H9 (cell line): ENCODE data around the gene ZNF451. TPM values are rescaled to one million over a fixed set of nuclear protein-coding genes. Genes with fewer than 3 reads are reported as not detected.

Source experiments
- DNase-seq: peaks from one replicate; pipeline ENCODE4 v3.0.0-alpha.2; 2017
- H2AFZ ChIP-seq: one replicate; pipeline ENCODE4 v1.6.1; 2013; ENCODE audit warnings: mild to moderate bottlenecking, low read length, control low read depth, moderate library complexity
- H2AK5ac ChIP-seq: 2 replicates; pipeline ENCODE4 v1.6.1; 2013; ENCODE audit warnings: low read length, control low read depth, mixed read lengths; ENCODE audit not compliant: insufficient read length
- H2BK120ac ChIP-seq: one replicate; pipeline ENCODE4 v1.6.1; 2013; ENCODE audit warnings: low read depth, mild to moderate bottlenecking, low read length, control low read depth, inconsistent platforms; ENCODE audit not compliant: poor library complexity, severe bottlenecking
- H2BK12ac ChIP-seq: 2 replicates; pipeline ENCODE4 v1.6.1; 2013; ENCODE audit warnings: low read length, control low read depth, mixed read lengths, low read depth; ENCODE audit not compliant: insufficient read length
- H2BK15ac ChIP-seq: 2 replicates; pipeline ENCODE4 v1.6.1; 2013; ENCODE audit warnings: low read depth, low read length, control low read depth
- H2BK20ac ChIP-seq: one replicate; pipeline ENCODE4 v1.6.1; 2013; ENCODE audit warnings: low read depth, mild to moderate bottlenecking, low read length, control low read depth, inconsistent platforms; ENCODE audit not compliant: poor library complexity, severe bottlenecking
- H2BK5ac ChIP-seq: 2 replicates; pipeline ENCODE4 v1.6.1; 2013; ENCODE audit warnings: low read length, control low read depth, mixed read lengths; ENCODE audit not compliant: insufficient read length
- H3K14ac ChIP-seq: 2 replicates; pipeline ENCODE4 v1.6.1; 2013; ENCODE audit warnings: low read length, control low read depth; ENCODE audit not compliant: insufficient read depth
- H3K18ac ChIP-seq: 2 replicates; pipeline ENCODE4 v1.6.1; 2013; ENCODE audit warnings: low read depth, mild to moderate bottlenecking, mixed read lengths, low read length, control low read depth; ENCODE audit not compliant: insufficient read length
- H3K23ac ChIP-seq: 2 replicates; pipeline ENCODE4 v1.6.1; 2013; ENCODE audit warnings: low read length, control low read depth, mixed read lengths, low read depth; ENCODE audit not compliant: insufficient read length
- H3K23me2 ChIP-seq: 2 replicates; pipeline ENCODE4 v1.6.1; 2013; ENCODE audit warnings: low read depth, mild to moderate bottlenecking, mixed read lengths, low read length, control low read depth; ENCODE audit not compliant: insufficient read length, poor library complexity, severe bottlenecking
- H3K27ac ChIP-seq: 2 replicates; pipeline ENCODE4 v1.5.1; 2013; ENCODE audit warnings: low read length, control low read depth, mixed read lengths, low read depth; ENCODE audit not compliant: insufficient read length
- H3K27me3 ChIP-seq: 2 replicates; pipeline ENCODE4 v1.6.1; 2013; ENCODE audit warnings: low read length, control low read depth, inconsistent platforms; ENCODE audit not compliant: insufficient read depth
- H3K4ac ChIP-seq: 2 replicates; pipeline ENCODE4 v1.6.1; 2013; ENCODE audit warnings: low read depth, mild to moderate bottlenecking, control low read depth, inconsistent platforms, low read length, moderate library complexity
- H3K4me1 ChIP-seq: 2 replicates; pipeline ENCODE4 v1.6.1; 2013; ENCODE audit warnings: low read length, control low read depth, inconsistent platforms; ENCODE audit not compliant: insufficient read depth
- H3K4me2 ChIP-seq: 2 replicates; pipeline ENCODE4 v1.6.1; 2013; ENCODE audit warnings: low read length, control low read depth, mixed read lengths; ENCODE audit not compliant: insufficient read length, insufficient read depth
- H3K56ac ChIP-seq: 2 replicates; pipeline ENCODE4 v1.6.1; 2013; ENCODE audit warnings: low read depth, mild to moderate bottlenecking, mixed read lengths, low read length, control low read depth; ENCODE audit not compliant: insufficient read length
- H3K79me1 ChIP-seq: 2 replicates; pipeline ENCODE4 v1.6.1; 2013; ENCODE audit warnings: low read depth, mild to moderate bottlenecking, moderate library complexity, low read length, control low read depth, inconsistent platforms; ENCODE audit not compliant: insufficient read depth, poor library complexity, severe bottlenecking
- H3K79me2 ChIP-seq: 2 replicates; pipeline ENCODE4 v1.6.1; 2013; ENCODE audit warnings: low read length, control low read depth, inconsistent platforms; ENCODE audit not compliant: insufficient read depth
- H3K9ac ChIP-seq: 2 replicates; pipeline ENCODE4 v1.6.1; 2013; ENCODE audit warnings: low read length, control low read depth, mixed read lengths; ENCODE audit not compliant: insufficient read length; ENCODE audit errors: extremely low read depth
- H3K9me3 ChIP-seq: one replicate; pipeline ENCODE4 v1.6.1; 2013; ENCODE audit warnings: low read depth, low read length, inconsistent platforms; ENCODE audit not compliant: control insufficient read depth
- H3T11ph ChIP-seq: one replicate; pipeline ENCODE4 v1.6.1; 2013; ENCODE audit warnings: mild to moderate bottlenecking, low read length, control low read depth, inconsistent platforms
- H4K20me1 ChIP-seq: one replicate; pipeline ENCODE4 v1.6.1; 2013; ENCODE audit not compliant: control insufficient read depth, insufficient read length, insufficient read depth
- H4K5ac ChIP-seq: 2 replicates; pipeline ENCODE4 v1.6.1; 2013; ENCODE audit warnings: low read depth, mild to moderate bottlenecking, mixed read lengths, low read length, control low read depth; ENCODE audit not compliant: insufficient read length
- H4K8ac ChIP-seq: replicated peaks from 2 replicates; pipeline ENCODE4 v1.6.1; 2013; ENCODE audit warnings: low read length, control low read depth, mixed read lengths, low read depth; ENCODE audit not compliant: insufficient read length
- H4K91ac ChIP-seq: 2 replicates; pipeline ENCODE4 v1.6.1; 2013; ENCODE audit warnings: low read depth, mild to moderate bottlenecking, moderate library complexity, mixed read lengths, low read length, control low read depth; ENCODE audit not compliant: insufficient read length
- H3K27ac Mint-ChIP-seq, 3 experiments: 2 replicates in 2 of 3; 3 replicates in 1 of 3; pipeline ENCODE4 v1.8.0; 2020 to 2021; ENCODE audit warnings: mixed read lengths in 3 of 3, mild to moderate bottlenecking in 1 of 3, moderate library complexity in 1 of 3
- H3K27me3 Mint-ChIP-seq: 2 replicates; pipeline ENCODE4 v1.8.0; 2021; ENCODE audit warnings: low read depth, mild to moderate bottlenecking, moderate library complexity, mixed read lengths
- H3K36me3 Mint-ChIP-seq, 3 experiments: 2 replicates in 2 of 3; 3 replicates in 1 of 3; pipeline ENCODE4 v1.8.0; 2020 to 2021; ENCODE audit warnings: low read depth in 3 of 3, mixed read lengths in 3 of 3; ENCODE audit not compliant: insufficient read depth in 1 of 3
- H3K4me1 Mint-ChIP-seq, 2 experiments: 2 replicates each; pipeline ENCODE4 v1.8.0; 2020; ENCODE audit warnings: mixed read lengths in 2 of 2
- H3K4me3 Mint-ChIP-seq, 2 experiments: 2 replicates in 1 of 2; 3 replicates in 1 of 2; pipeline ENCODE4 v1.8.0; 2020 to 2021; ENCODE audit warnings: mild to moderate bottlenecking in 2 of 2, mixed read lengths in 2 of 2, moderate library complexity in 1 of 2
- H3K9me3 Mint-ChIP-seq, 2 experiments: 2 replicates in 1 of 2; 3 replicates in 1 of 2; pipeline ENCODE4 v1.8.0; 2020; ENCODE audit warnings: mild to moderate bottlenecking in 2 of 2, mixed read lengths in 2 of 2, moderate library complexity in 1 of 2
- total RNA-seq: library from RNA; stranded (reverse); gene quantifications from 2 replicates; pipeline ENCODE4 v1.2.1, GENCODE V29; 2021
- TF ChIP-seq, protein P1 (sequence below): fragments of 200-600 bp; sonication (generic); conservative IDR thresholded peaks from 3 replicates; pipeline ENCODE4 v1.8.0; 2021; ENCODE audit warnings: antibody characterized with exemption, mild to moderate bottlenecking

The ZNF451 gene
- total RNA-seq, 1 experiment from 2014 or later, result 71.2 TPM

DNA sequence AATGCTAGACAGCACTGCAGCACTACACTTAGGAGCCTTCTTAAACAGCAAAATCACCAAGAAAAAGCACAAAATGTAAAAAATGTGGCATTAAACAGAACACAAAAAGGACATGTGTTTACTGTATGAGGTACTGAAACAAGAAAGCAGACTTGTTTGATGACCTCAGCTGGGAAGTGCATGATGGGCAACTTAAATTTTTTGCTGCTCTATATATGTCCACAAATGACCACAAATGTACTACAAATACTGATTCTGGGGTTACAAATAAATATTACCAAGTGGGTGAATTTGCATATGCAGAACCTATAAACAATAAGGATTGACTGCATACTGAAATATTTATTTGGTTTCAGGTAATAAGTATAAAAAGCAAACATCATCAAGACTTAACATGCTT, 119.0 kb downstream of the ZNF451 start:
- Histone ChIP-seq H3K79me1 (peaks cover 4% of the 10 kb centered on the region), H3K27me3 (no peaks in the 10 kb centered on the region), H3K23me2 (no peaks in the 10 kb centered on the region), H4K91ac (no peak overlapping the region), H3K4me2 (no peak overlapping the region), H2AK5ac (no peak overlapping the region), H2BK5ac (no peak overlapping the region), H3K14ac (no peak overlapping the region), H3K27ac (no peak overlapping the region), H4K20me1 (no peaks in the 10 kb centered on the region), H2BK20ac (no peak overlapping the region), H3K4ac (no peak overlapping the region), H2BK12ac (no peak overlapping the region), H2BK15ac (no peak overlapping the region), H3K56ac (no peak overlapping the region), H3K18ac (no peak overlapping the region), H4K5ac (no peak overlapping the region), H3T11ph (no peak overlapping the region), H3K23ac (no peak overlapping the region), H3K9me3 (no peaks in the 10 kb centered on the region), H2BK120ac (no peak overlapping the region), H2AFZ (no peak overlapping the region), H4K8ac (no peak overlapping the region), H3K9ac (no peak overlapping the region), H3K79me2 (peaks cover 5% of the 10 kb centered on the region; the same call in 1 of the 2 replicates), H3K4me1 (no peaks in the 10 kb centered on the region; the same call in 1 of the 2 replicates)
- DNase-seq, result no peak
- no peaks in the 10 kb centered on the region for H3K27me3 Mint-ChIP-seq
- no peak overlapping the region for H3K27ac Mint-ChIP-seq
- peaks cover 0 to 5% (median 0%) of the 10 kb centered on the region in 3 experiments; a peak in 2 of 7 replicates for H3K36me3 Mint-ChIP-seq
- H3K9me3 Mint-ChIP-seq, result no peaks in the 10 kb centered on the region
- TF ChIP-seq, protein P1, sequence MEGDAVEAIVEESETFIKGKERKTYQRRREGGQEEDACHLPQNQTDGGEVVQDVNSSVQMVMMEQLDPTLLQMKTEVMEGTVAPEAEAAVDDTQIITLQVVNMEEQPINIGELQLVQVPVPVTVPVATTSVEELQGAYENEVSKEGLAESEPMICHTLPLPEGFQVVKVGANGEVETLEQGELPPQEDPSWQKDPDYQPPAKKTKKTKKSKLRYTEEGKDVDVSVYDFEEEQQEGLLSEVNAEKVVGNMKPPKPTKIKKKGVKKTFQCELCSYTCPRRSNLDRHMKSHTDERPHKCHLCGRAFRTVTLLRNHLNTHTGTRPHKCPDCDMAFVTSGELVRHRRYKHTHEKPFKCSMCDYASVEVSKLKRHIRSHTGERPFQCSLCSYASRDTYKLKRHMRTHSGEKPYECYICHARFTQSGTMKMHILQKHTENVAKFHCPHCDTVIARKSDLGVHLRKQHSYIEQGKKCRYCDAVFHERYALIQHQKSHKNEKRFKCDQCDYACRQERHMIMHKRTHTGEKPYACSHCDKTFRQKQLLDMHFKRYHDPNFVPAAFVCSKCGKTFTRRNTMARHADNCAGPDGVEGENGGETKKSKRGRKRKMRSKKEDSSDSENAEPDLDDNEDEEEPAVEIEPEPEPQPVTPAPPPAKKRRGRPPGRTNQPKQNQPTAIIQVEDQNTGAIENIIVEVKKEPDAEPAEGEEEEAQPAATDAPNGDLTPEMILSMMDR, result no peak
- peaks cover 8 to 16% of the 10 kb centered on the region in 2 experiments for H3K4me1 Mint-ChIP-seq
- H3K4me3 Mint-ChIP-seq, result no peak overlapping the region
